Hepatocyte (in vitro differentiated cells): ENCODE measurements around the gene CEP295NL.

Source experiments
- CTCF ChIP-seq: fragments of 200-600 bp; sonication (generic); IDR thresholded peaks from 2 replicates; pipeline ENCODE4 v1.5.1; 2016; ENCODE audit warnings: antibody characterized with exemption, mild to moderate bottlenecking; ENCODE audit not compliant: poor library complexity
- EZH2 ChIP-seq: fragments of 200-600 bp; sonication (generic); IDR thresholded peaks from 2 replicates; pipeline ENCODE4 v1.6.1; 2016; ENCODE audit warnings: antibody characterized with exemption, mild to moderate bottlenecking, borderline replicate concordance

GRCh38 chr17:78937561-78937960 is 34.6 kb upstream of the CEP295NL start:
- TF ChIP-seq CTCF (no peak), EZH2 (no peak)
